GM12878 (cell line): ENCODE data around the gene GMNN. TPM values are rescaled to one million over a fixed set of nuclear protein-coding genes. Genes with fewer than 3 reads are reported as not detected.
A peak's percentile ranks its signal among the peaks of the same experiment; 100 is the strongest.

Experiments used
- ATAC-seq: fragments of 200-7000 bp; cut with Tn5 transposase; 3 replicates; pipeline ENCODE4 v1.9.1; 2020; ENCODE audit warnings: mild to moderate bottlenecking, moderate library complexity
- BruUV-seq: library from RNA; stranded (reverse); fragments of 400-500 nt; replicated peaks from 2 replicates; lab custom pipeline; 2021; lab: Mats Ljungman, UMichigan
- CTCF ChIA-PET: fragments of 300-600 bp; sonication (Branson Sonifier 250); formaldehyde crosslinking; extraction: SDS; loops from one replicate; lab custom pipeline; 2021; ENCODE audit warnings: inconsistent platforms; lab: Yijun Ruan, JAX
- POLR2A ChIA-PET: fragments of 350-600 bp; formaldehyde crosslinking; extraction: SDS; loops from one replicate; lab custom pipeline; 2021; ENCODE audit warnings: inconsistent platforms; lab: Charles Lee
- RAD21 ChIA-PET: fragments of 300-600 bp; sonication (Branson Sonifier 250); formaldehyde crosslinking; loops from one replicate; lab custom pipeline; 2023; ENCODE audit warnings: antibody characterized with exemption; ENCODE audit not compliant: unreplicated experiment; lab: Charles Lee
- SMC1A ChIA-PET: fragments of 300-600 bp; sonication (Branson Sonifier 250); formaldehyde crosslinking; loops from one replicate; lab custom pipeline; 2023; ENCODE audit not compliant: unreplicated experiment, uncharacterized antibody; lab: Charles Lee
- DNase-seq: peaks from one replicate; pipeline ENCODE4 v3.0.0-alpha.2; 2011; ENCODE audit warnings: low read depth, low spot score
- FAIRE-seq: peaks from 3 replicates; lab custom pipeline; 2011; peaks lifted over from hg19 to GRCh38; lab: Jason Lieb, UNC
- H2AFZ ChIP-seq: 2 replicates; pipeline ENCODE4 v1.6.0; 2011; ENCODE audit warnings: low read depth, low read length, control low read depth; ENCODE audit not compliant: control insufficient read depth
- H3K27ac ChIP-seq: 2 replicates; pipeline ENCODE4 v1.5.1; 2011; ENCODE audit warnings: control low read depth; ENCODE audit not compliant: control insufficient read depth, insufficient read depth
- H3K27me3 ChIP-seq, 2 experiments: replicated peaks in 1 of 2; 2 replicates each; pipeline versions ENCODE4 v1.6.0 to v1.6.1; 2011; ENCODE audit warnings: low read length in 1 of 2; ENCODE audit not compliant: control insufficient read depth in 2 of 2, insufficient read depth in 2 of 2
- H3K36me3 ChIP-seq, 2 experiments: 2 replicates each; pipeline ENCODE4 v1.5.1; 2011; ENCODE audit warnings: low read length in 1 of 2; ENCODE audit not compliant: control insufficient read depth in 2 of 2, insufficient read depth in 2 of 2
- H3K4me1 ChIP-seq: 2 replicates; pipeline ENCODE4 v1.6.1; 2011; ENCODE audit warnings: mild to moderate bottlenecking, low read length, moderate library complexity, mixed read lengths; ENCODE audit not compliant: control insufficient read depth, insufficient read depth
- H3K4me2 ChIP-seq: 2 replicates; pipeline ENCODE4 v1.6.0; 2011; ENCODE audit warnings: control low read depth; ENCODE audit not compliant: control insufficient read depth, insufficient read depth
- H3K4me3 ChIP-seq: fragments of 200-600 bp; sonication (generic); 2 replicates; pipeline ENCODE4 v1.5.1; 2016
- H3K79me2 ChIP-seq: 2 replicates; pipeline ENCODE4 v1.6.0; 2011; ENCODE audit warnings: low read length; ENCODE audit not compliant: control insufficient read depth, insufficient read depth
- H3K9ac ChIP-seq: 2 replicates; pipeline ENCODE4 v1.8.0; 2011; ENCODE audit warnings: low read length, control low read depth, mixed read lengths; ENCODE audit not compliant: control insufficient read depth, insufficient read depth
- H3K9me3 ChIP-seq: replicated peaks from 3 replicates; pipeline ENCODE4 v1.5.1; 2011; ENCODE audit warnings: mild to moderate bottlenecking, low read length; ENCODE audit not compliant: control insufficient read depth, insufficient read depth
- H4K20me1 ChIP-seq: 2 replicates; pipeline ENCODE4 v1.6.0; 2011; ENCODE audit not compliant: control insufficient read depth, insufficient read depth
- BMI1 ChIP-seq: fragments of 450-650 bp; IDR thresholded peaks from 2 replicates; pipeline ENCODE4 v1.6.1; 2016; ENCODE audit warnings: mild to moderate bottlenecking, moderate library complexity, borderline replicate concordance
- CHD4 ChIP-seq: fragments of 200-600 bp; sonication (generic); IDR thresholded peaks from 2 replicates; pipeline ENCODE4 v1.6.1; 2016; ENCODE audit warnings: mild to moderate bottlenecking
- CREM ChIP-seq: IDR thresholded peaks from 2 replicates; pipeline ENCODE4 v1.6.1; 2014; ENCODE audit warnings: antibody characterized with exemption, low read depth
- EED ChIP-seq: sonication (generic); IDR thresholded peaks from 2 replicates; pipeline ENCODE4 v1.6.1; 2016; ENCODE audit warnings: antibody characterized with exemption, low read depth
- FOS ChIP-seq: IDR thresholded peaks from 3 replicates; pipeline ENCODE4 v1.6.1; 2011; ENCODE audit warnings: borderline replicate concordance; ENCODE audit not compliant: insufficient read length; ENCODE audit errors: extremely low read depth
- NRF1 ChIP-seq: conservative IDR thresholded peaks from 2 replicates; pipeline ENCODE4 v1.6.1; 2011; ENCODE audit warnings: mild to moderate bottlenecking, low read depth, low read length, improper control_type of control experiment
- RELA ChIP-seq: fragments of 450-650 bp; IDR thresholded peaks from 2 replicates; pipeline ENCODE4 v1.8.0; 2014; ENCODE audit warnings: borderline replicate concordance; ENCODE audit not compliant: partially characterized antibody
- SMAD5 ChIP-seq: IDR thresholded peaks from 2 replicates; pipeline ENCODE4 v1.6.1; 2016; ENCODE audit warnings: antibody characterized with exemption, low read depth
- TCF7 ChIP-seq: IDR thresholded peaks from 2 replicates; pipeline ENCODE4 v1.6.1; 2014; ENCODE audit warnings: antibody characterized with exemption, borderline replicate concordance
- WGBS: methylation state at CpG from one replicate; pipeline ENCODE4 v1.1.6; 2016; ENCODE audit warnings: low lambda C conversion rate; ENCODE audit not compliant: insufficient replicate concordance, insufficient coverage; ENCODE audit errors: missing lambda C conversion rate; 5-methylcytosine and 5-hydroxymethylcytosine counted together
- in situ Hi-C: fragments of 300-500 bp; cut with MboI; formaldehyde crosslinking; loops from 9 replicates; pipeline ENCODE4 v1.14.3; 2018; ENCODE audit warnings: mixed read lengths
- intact Hi-C: fragments of 100-400 bp; cut with micrococcal nuclease; formaldehyde crosslinking; loops from one replicate; pipeline ENCODE4 v1.14.2; 2022; ENCODE audit not compliant: unreplicated experiment
- polyA plus RNA-seq, 11 experiments: library from polyadenylated mRNA; depleted of rRNA in 4 of 11; unstranded in 6 of 11; stranded (reverse) in 5 of 11; fragments of >200 nt; fragmentation: Nextera tagmentation in 4 of 11; fragmentation: Illumina TruSeq in 1 of 11; extraction: Ambion mirVana in 4 of 11; extraction: Trizol in 1 of 11; gene quantifications; 1 replicate in 1 of 11; 2 replicates in 10 of 11; pipeline versions ENCODE4 v1.2.1 to v1.2.3, GENCODE V29; 2011 to 2016; ENCODE audit warnings: inconsistent platforms in 2 of 11, missing spikeins in 2 of 11, low read depth in 1 of 11
- total RNA-seq, 4 experiments: library from RNA; depleted of rRNA in 3 of 4; stranded (reverse); fragments of >200 nt in 3 of 4; fragmentation: Illumina TruSeq in 1 of 4; extraction: Trizol in 1 of 4; gene quantifications; 2 replicates each; pipeline versions ENCODE4 v1.2.1 to v1.2.3, GENCODE V29; 2013 to 2021
- TF ChIP-seq, protein P1 (sequence below): fragments of 450-650 bp; IDR thresholded peaks from 2 replicates; pipeline ENCODE4 v1.6.1; 2016; ENCODE audit warnings: mild to moderate bottlenecking
- TF ChIP-seq, protein P2 (sequence below): fragments of 450-650 bp; IDR thresholded peaks from 2 replicates; pipeline ENCODE4 v1.6.1; 2017; ENCODE audit warnings: mild to moderate bottlenecking
- TF ChIP-seq, protein P3 (sequence below): fragments of 450-650 bp; formaldehyde crosslinking; IDR thresholded peaks from 2 replicates; pipeline ENCODE4 v1.4.0; 2022; ENCODE audit warnings: mild to moderate bottlenecking, moderate library complexity

The GMNN gene
- total and polyA plus RNA-seq, 10 of the 15 experiments (the other 5 are each of a cell fraction or from before 2014, with no cell fraction given), result 51.9 to 153 (median 105) TPM

GRCh38 chr6:24738741-24739140 is 36.0 kb upstream of the GMNN start:
- CTCF ChIA-PET, result interaction anchor here (0.8 to 1.3 kb wide), 2 partner anchors 23 to 155 kb away, joined by 3 read pairs; no protein-coding TSS in a partner anchor
- Histone ChIP-seq H3K79me2 (no peaks in the 10 kb centered on the region), H2AFZ (no peak overlapping the region), H3K4me1 (peaks cover 16% of the 10 kb centered on the region), H3K4me2 (no peak overlapping the region), H4K20me1 (no peaks in the 10 kb centered on the region), H3K4me3 (no peak overlapping the region), H3K9me3 (no peaks in the 10 kb centered on the region), H3K36me3 (no peaks in the 10 kb centered on the region), H3K27me3 (no peaks in the 10 kb centered on the region), H3K27ac (no peak overlapping the region), H3K9ac (no peak overlapping the region)
- RAD21 ChIA-PET, result no interaction called here
- intact Hi-C loops (no loop called here), in situ Hi-C loops (no loop called here)
- ATAC-seq, result no peak
- BruUV-seq, result no TSS peak
- SMC1A ChIA-PET, result interaction anchor here (1.1 to 1.8 kb wide), 6 partner anchors 9 to 38 kb away, joined by 3 to 7 read pairs (median 4); no protein-coding TSS in a partner anchor
- WGBS, result 66% methylated on average over 3 of the region's 3 CpGs
- TF ChIP-seq, protein P1, sequence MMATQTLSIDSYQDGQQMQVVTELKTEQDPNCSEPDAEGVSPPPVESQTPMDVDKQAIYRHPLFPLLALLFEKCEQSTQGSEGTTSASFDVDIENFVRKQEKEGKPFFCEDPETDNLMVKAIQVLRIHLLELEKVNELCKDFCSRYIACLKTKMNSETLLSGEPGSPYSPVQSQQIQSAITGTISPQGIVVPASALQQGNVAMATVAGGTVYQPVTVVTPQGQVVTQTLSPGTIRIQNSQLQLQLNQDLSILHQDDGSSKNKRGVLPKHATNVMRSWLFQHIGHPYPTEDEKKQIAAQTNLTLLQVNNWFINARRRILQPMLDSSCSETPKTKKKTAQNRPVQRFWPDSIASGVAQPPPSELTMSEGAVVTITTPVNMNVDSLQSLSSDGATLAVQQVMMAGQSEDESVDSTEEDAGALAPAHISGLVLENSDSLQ, result peak; percentile 30; the same call in 1 of the 2 replicates
- TF ChIP-seq CREM (no peak), CHD4 (no peak), SMAD5 (no peak), FOS (no peak)
- DNase-seq, result no peak
- FAIRE-seq, result no peak
- POLR2A ChIA-PET, result interaction anchor here (0.6 to 1.4 kb wide), 3 partner anchors 17 to 90 kb away, joined by 3 to 7 read pairs (median 3); no protein-coding TSS in a partner anchor

- Histone ChIP-seq H3K4me3 (no peak overlapping the region), H3K27me3 (no peaks in the 10 kb centered on the region), H3K4me2 (no peak overlapping the region), H3K79me2 (no peaks in the 10 kb centered on the region), H3K36me3 (no peaks in the 10 kb centered on the region), H3K9me3 (no peaks in the 10 kb centered on the region), H3K4me1 (peaks cover 17% of the 10 kb centered on the region), H2AFZ (no peak overlapping the region), H4K20me1 (no peaks in the 10 kb centered on the region), H3K27ac (no peak overlapping the region), H3K9ac (no peak overlapping the region)
- CTCF ChIA-PET, result interaction anchor here (0.8 to 1.1 kb wide), 2 partner anchors 18 to 156 kb away, joined by 3 read pairs; no protein-coding TSS in a partner anchor
- SMC1A ChIA-PET, result interaction anchor here (1.2 to 1.7 kb wide), 2 partner anchors 19 to 26 kb away, joined by 3 to 4 read pairs; no protein-coding TSS in a partner anchor
- ATAC-seq, result no peak
- RAD21 ChIA-PET, result no interaction called here
- in situ Hi-C loops (no loop called here), intact Hi-C loops (no loop called here)
- BruUV-seq, result no TSS peak
- POLR2A ChIA-PET, result interaction anchor here (0.6 kb wide), 1 partner anchor 22 kb away, joined by 3 read pairs; the partner anchor contains the start of gene C6orf62
- DNase-seq, result no peak
- FAIRE-seq, result no peak
- TF ChIP-seq, protein P2, sequence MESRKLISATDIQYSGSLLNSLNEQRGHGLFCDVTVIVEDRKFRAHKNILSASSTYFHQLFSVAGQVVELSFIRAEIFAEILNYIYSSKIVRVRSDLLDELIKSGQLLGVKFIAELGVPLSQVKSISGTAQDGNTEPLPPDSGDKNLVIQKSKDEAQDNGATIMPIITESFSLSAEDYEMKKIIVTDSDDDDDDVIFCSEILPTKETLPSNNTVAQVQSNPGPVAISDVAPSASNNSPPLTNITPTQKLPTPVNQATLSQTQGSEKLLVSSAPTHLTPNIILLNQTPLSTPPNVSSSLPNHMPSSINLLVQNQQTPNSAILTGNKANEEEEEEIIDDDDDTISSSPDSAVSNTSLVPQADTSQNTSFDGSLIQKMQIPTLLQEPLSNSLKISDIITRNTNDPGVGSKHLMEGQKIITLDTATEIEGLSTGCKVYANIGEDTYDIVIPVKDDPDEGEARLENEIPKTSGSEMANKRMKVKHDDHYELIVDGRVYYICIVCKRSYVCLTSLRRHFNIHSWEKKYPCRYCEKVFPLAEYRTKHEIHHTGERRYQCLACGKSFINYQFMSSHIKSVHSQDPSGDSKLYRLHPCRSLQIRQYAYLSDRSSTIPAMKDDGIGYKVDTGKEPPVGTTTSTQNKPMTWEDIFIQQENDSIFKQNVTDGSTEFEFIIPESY, result no peak
- no peak for TF ChIP-seq RELA
- no peak for TF ChIP-seq BMI1
- no peak for TF ChIP-seq NRF1
- no peak for TF ChIP-seq TCF7
- TF ChIP-seq, protein P3, sequence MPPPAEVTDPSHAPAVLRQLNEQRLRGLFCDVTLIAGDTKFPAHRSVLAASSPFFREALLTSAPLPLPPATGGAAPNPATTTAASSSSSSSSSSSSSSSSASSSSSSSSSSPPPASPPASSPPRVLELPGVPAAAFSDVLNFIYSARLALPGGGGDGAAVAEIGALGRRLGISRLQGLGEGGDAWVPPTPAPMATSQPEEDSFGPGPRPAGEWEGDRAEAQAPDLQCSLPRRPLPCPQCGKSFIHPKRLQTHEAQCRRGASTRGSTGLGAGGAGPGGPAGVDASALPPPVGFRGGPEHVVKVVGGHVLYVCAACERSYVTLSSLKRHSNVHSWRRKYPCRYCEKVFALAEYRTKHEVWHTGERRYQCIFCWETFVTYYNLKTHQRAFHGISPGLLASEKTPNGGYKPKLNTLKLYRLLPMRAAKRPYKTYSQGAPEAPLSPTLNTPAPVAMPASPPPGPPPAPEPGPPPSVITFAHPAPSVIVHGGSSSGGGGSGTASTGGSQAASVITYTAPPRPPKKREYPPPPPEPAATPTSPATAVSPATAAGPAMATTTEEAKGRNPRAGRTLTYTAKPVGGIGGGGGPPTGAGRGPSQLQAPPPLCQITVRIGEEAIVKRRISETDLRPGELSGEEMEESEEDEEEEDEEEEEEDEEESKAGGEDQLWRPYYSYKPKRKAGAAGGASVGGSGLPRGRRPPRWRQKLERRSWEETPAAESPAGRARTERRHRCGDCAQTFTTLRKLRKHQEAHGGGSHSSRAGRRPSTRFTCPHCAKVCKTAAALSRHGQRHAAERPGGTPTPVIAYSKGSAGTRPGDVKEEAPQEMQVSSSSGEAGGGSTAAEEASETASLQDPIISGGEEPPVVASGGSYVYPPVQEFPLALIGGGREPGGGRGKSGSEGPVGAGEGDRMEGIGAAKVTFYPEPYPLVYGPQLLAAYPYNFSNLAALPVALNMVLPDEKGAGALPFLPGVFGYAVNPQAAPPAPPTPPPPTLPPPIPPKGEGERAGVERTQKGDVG (CRISPR knock-in tag), result no peak
- no peak for TF ChIP-seq EED
Observed at GRCh38 chr6:24740861-24741260, 33.9 kb upstream of the GMNN start.
